DMS79 treated with DMSO at 0.1 percent for 48 hours (cell line): ENCODE results near the gene COX4I2.
"Not testable (repeated sequence)": the region's sequence is repeated elsewhere in the genome, so short reads cannot be mapped to it uniquely, and the experiment has no call there.

Source experiments
- DNase-seq: peaks from one replicate; lab custom pipeline; 2025; lab: John Stamatoyannopoulos, UW

Gene COX4I2

GRCh38 chr20:31607640-31608250 is 30.0 kb upstream of the COX4I2 start:
- DNase-seq: peak; percentile 74

GRCh38 chr20:31608251-31608945 is 29.3 kb upstream of the COX4I2 start:
- DNase-seq: peak; percentile 93

- not testable (repeated sequence) for DNase-seq
Observed at GRCh38 chr20:31612271-31612640, 25.5 kb upstream of the COX4I2 start.

GRCh38 chr20:31615416-31615815 is 22.3 kb upstream of the COX4I2 start:
- DNase-seq: no peak

GRCh38 chr20:31617432-31618104 is 20.1 kb upstream of the COX4I2 start:
- no peak for DNase-seq

- no peak for DNase-seq
Observed at GRCh38 chr20:31620246-31620645, 17.5 kb upstream of the COX4I2 start.

GRCh38 chr20:31623123-31623505 is 14.6 kb upstream of the COX4I2 start:
- DNase-seq: not testable (repeated sequence)

- DNase-seq: peak; percentile 65
Observed at GRCh38 chr20:31626534-31626933, 11.2 kb upstream of the COX4I2 start.

- DNase-seq: not testable (repeated sequence)
Observed at GRCh38 chr20:31628057-31628456, 9.7 kb upstream of the COX4I2 start.

GRCh38 chr20:31630187-31630790 is 7.4 kb upstream of the COX4I2 start:
- no peak for DNase-seq

- no peak for DNase-seq
Observed at GRCh38 chr20:31632548-31633338, 5.0 kb upstream of the COX4I2 start.

GRCh38 chr20:31633339-31633914 is 4.3 kb upstream of the COX4I2 start:
- no peak for DNase-seq

- no peak for DNase-seq
Observed at GRCh38 chr20:31638317-31638716, 605 bp downstream of the COX4I2 start.

- DNase-seq: no peak
Observed at GRCh38 chr20:31638816-31639215, 1.1 kb downstream of the COX4I2 start.

- no peak for DNase-seq
Observed at GRCh38 chr20:31640259-31640658, 2.5 kb downstream of the COX4I2 start.

GRCh38 chr20:31641391-31641790 is 3.7 kb downstream of the COX4I2 start:
- DNase-seq: no peak

GRCh38 chr20:31642837-31643236 is 5.1 kb downstream of the COX4I2 start:
- no peak for DNase-seq

- no peak for DNase-seq
Observed at GRCh38 chr20:31643522-31643921, 5.8 kb downstream of the COX4I2 start.

- no peak for DNase-seq
Observed at GRCh38 chr20:31644701-31645100, 7.0 kb downstream of the COX4I2 start.

- not testable (repeated sequence) for DNase-seq
Observed at GRCh38 chr20:31648104-31648503, 10.4 kb downstream of the COX4I2 start.

- DNase-seq: peak; percentile 18
Observed at GRCh38 chr20:31652917-31653396, 15.2 kb downstream of the COX4I2 start.

- no peak for DNase-seq
Observed at GRCh38 chr20:31653561-31653960, 15.8 kb downstream of the COX4I2 start.
